Measurements from ENCODE around the gene SGO2.
"Not testable (repeated sequence)": the region's sequence is repeated elsewhere in the genome, so short reads cannot be mapped to it uniquely, and the experiment has no call there.

The SGO2 gene

DNA sequence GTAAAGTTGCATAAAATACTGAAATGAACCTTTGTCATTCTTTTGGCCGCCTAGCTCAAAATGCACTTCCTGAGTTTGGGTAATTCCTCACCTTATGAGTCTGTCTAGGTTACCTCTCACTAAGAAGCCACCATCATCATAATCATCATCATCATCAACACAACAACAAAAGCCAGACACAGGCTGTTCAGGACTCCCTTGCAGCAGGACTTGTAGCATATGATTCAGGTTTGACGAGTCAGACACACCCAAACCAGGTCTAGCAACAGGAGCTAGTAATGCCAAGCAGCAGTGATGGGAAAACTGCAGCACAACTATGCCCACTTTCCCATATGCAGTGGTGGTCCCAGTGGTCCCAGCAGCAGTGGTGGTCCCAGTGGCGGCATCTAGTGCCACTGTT, 2.8 kb upstream of the SGO2 start:
- DNase-seq, result no peak

DNA sequence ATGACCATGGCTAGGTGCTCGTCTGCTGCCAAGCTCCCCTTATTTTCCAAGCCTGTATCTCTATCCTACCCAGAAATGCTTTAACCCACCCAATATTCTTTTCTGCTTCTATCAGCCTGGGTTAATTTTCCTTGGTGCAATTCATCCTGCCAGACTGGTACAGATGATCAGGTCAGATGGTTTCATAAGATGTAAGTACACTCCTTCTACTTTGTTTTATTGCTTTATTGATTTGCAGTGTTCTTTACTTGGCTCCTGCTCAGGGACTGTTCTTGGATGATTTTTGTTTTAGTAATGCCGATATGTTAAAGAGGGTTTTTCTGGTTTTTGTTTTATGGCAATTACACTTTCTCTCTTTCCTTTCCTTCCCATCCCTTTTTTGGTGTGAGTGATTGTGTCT, 2.4 kb upstream of the SGO2 start:
- DNase-seq, result no peak

DNA sequence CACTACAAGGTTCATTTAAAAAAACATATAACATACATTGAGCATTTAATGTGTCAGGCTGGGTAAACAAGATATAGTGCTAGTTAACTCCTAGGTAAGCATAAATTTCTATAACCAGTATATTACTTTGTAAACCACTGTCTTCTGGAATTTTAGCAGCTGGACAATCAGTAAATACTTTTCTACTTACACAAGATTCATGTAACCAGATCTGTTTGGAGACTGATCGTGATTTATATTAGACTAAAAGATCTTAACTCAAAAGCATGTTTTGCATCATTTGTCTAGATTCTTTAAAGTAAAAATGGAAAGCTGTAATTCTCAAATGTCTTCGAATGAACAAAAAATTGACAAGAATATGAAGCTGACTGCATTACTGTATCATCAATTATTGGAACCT, 941 bp upstream of the SGO2 start:
- no peak for DNase-seq

DNA sequence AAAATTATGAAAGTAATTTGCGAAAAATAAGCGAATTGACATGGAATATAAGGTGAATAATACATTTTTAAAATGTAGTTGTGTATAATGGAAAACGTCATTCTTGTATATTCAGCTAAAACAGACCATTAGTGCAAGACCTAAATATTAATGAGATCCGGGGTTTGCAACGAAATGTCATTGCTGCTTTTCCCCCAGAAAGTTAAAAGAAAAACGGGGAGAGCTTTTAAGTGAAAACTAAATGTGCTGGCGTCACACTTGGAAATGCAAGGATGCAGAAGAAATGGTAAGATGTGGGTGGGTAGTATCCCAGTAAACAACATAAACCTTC, 491 bp upstream of the SGO2 start:
- no peak for DNase-seq

DNA sequence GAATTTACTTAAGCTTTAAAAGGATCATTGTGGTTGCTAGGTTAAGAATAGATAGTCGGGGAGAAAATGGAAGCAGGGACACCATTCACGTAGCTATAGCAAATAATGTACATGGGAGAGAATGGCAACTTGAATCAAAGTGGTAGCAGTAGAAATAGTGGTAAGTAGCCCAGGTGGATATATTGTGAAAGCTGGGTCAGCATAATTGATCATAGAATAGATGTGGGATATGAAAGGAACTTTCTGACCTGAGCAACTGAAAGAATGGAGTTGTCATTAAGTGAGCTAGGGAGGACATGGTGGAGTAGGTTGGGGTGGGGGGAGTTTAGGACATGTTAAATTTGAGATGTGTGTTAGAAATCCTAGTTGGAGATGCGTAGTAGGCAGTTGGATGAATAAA, 2.2 kb downstream of the SGO2 start:
- no peak for DNase-seq

DNA sequence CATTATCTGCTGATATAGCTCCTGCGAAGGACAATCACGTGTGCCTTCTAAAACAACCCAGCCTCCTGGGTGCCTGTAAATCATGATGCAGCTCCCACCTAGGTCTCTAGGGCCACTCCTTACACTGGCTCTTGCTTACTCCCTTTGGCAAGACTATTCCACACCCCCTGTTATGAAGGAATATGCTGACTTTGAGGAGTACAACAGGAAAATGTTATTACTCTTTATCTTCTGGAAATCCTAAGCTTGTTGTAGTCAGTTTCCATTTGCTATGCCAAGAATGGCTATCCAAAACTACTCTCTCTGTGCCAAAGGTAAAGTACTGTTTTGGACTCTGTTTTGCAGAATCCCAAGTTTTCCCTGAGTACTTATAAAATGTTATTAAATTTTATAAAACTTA, 7.7 kb downstream of the SGO2 start:
- DNase-seq, result no peak

DNA sequence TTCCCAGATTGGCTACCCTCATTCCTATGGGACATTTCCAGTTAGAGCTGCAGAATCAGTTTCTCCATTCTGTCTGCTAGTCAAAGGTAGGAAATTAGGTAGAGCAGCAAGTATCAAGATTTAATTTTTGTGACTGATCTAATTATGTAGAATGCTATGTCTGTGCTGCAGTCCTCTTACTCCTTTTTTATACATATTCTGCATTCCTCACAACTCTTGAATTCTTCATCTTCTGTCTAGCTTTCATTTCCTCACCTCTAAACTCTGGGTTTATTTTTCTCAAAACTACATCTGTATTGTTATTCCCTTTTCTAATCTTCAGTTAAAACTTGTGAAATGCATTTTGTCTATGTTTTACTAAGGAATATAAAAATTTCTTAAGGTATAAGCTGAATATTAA, 8.6 kb downstream of the SGO2 start:
- DNase-seq, result no peak

DNA sequence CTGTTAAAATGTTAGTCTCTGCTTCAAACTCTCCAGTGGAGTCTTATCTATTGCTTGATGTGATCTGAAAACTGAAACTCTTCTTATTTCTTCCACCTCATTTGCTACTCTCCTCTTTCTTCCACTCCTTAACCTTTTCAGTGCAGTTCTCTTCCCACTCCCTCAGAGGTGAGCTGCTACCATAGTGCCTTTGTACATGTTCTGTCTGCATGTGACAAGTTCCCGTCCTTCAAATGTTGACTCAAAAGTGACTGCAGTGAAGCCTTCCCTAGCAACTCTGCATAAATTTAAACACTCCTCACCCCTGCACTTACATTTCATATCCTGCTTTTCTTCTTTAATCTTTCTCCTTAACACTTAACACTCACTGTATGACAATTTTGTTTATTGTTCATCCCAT, 12.1 kb downstream of the SGO2 start:
- no peak for DNase-seq

DNA sequence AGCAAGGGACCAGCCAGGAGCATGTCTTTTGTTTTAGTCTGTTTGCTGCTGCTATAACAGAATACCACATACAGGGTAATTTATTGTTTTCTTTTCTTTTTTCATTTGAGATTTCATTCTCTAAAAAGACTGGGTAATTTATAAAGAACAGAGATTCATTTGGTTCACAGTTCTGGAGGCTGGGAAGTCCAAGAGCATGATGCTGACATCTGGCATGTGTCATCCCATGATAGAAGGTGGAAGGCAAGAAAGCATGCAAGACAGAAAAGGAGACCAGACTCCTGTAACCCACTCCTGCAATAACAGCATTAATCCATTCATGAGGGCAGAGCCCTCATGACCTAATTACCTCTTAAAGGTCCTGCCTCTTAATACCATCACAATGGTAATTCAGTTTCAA, 14.8 kb downstream of the SGO2 start:
- no peak for DNase-seq

DNA sequence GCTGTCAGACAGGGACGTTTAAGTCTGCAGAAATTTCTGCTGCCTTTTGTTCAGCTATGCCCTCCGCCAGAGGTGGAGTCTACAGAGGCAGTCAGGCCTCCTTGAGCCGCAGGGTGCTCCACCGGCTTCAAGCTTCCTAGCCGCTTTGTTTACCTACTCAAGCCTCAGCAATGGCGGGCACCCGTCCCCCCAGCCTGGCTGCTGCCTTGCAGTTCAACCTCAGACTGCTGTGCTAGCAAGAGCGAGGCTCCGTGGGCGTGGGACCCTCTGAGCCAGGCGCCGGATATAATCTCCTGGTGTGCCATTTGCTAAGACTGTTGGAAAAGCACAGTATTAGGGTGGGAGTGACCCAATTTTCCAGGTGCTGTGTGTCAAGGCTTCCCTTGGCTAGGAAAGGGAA, 40.6 kb downstream of the SGO2 start:
- DNase-seq, result not testable (repeated sequence)

DNA sequence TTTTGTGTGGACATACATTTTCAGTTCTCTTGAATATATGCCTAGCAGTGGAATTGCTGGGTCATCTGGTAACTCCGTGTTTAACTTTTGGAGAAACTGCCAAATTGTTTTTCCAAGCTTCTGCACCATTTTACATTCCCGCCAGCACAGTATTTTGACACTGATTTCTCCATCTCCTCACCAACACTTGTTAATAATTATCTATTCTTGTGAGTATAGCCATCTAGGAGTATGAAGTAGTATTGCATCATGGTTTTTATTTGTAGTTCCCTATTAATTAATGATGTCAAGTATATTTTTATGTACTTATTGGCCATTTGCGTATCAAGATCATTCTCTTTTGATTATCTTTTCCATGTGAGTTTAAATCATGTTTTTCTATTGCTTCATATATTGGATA, 41.9 kb downstream of the SGO2 start:
- no peak for DNase-seq

DNA sequence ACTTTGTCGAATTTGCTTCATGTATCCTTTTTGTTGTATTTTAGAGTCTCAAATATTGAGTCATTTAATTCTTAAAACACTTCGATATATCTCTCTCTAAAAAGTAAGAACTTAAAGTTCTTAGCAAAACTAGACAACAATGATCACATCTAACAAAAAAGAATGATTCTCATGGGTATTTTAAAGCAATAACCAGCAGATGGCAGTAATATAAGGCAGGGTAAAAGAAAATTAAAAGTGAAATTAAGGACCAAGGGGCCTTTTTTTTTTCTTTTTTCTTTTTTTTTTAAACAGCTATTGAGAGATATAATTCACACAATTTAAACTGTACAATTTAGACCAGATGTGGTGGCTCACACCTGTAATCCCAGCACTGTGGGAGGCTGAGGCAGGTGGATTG, 50.0 kb downstream of the SGO2 start:
- DNase-seq, result no peak

DNA sequence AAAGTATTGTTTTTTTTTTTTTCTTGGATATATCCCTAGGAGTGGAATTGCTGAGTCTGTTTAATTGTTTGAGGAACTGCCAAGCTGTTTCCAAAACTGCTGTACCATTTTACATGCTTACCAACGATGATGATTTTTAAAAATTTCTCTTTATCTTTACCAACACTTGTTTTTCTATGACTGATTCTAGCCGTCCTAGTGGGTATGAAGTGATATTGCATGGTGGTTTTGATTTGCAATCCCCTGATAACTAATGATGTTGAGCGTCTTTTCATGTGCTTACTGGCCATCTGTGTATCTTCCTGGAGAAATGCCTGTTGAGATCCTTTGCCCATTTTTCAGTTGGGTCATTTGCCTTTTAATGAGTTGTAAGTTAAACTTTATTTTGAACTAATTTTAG, 51.0 kb downstream of the SGO2 start:
- DNase-seq, result no peak

DNA sequence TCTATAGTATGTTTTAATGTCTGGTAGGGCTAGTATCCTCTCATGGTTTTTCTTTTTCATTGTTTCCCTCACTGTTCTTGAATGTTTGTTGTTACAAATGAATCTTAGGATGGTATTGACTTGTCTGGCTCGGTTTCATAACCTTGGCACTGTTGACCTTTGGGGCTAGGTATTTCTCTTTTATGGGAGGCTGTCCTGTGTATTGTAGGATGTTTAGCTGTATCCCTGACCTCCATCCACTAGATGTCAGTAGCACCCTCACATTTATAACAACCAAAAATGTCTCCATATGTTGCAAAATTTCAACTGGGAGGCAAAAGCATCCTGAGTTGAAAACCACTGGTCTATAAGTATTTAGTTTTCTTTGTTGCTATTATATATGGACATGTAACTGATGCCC, 52.8 kb downstream of the SGO2 start:
- DNase-seq, result no peak

DNA sequence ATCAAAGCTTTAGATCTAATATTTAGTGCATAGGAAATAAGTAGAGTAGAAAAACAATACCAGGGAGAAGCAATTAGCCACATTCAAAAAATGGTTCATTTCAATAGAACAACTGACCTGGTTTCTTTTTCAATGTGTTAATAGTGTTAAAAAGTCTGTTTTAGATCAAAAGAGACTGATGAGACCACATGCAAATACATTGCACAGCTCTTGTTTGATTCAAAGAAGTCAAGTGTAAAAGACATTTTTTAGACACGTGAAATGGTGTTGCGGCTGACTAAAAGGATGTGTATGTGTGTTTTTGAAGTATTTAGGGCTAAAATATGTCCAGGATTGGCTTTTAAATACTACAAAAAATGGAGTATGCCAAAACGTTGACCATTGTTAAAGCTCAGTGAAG, 58.6 kb downstream of the SGO2 start:
- no peak for DNase-seq

DNA sequence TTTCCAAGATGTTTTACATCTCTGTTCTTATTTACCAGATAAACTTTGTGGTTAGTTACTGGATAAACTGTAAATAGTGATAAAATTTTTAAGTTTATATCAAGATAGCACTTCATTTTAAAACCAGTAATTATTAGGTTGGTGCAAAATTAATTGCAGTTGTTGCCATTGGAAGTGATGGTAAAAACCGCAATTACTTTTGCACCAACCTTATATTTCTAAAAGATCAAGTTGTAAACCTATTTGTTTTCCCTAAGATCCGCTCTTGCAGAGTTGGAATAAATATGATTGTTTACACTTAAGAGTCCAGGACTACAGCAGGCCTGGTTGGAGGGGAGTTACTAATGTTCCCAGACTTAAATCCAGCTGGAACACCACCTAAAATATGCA, 59.3 kb downstream of the SGO2 start:
- DNase-seq, result no peak

DNA sequence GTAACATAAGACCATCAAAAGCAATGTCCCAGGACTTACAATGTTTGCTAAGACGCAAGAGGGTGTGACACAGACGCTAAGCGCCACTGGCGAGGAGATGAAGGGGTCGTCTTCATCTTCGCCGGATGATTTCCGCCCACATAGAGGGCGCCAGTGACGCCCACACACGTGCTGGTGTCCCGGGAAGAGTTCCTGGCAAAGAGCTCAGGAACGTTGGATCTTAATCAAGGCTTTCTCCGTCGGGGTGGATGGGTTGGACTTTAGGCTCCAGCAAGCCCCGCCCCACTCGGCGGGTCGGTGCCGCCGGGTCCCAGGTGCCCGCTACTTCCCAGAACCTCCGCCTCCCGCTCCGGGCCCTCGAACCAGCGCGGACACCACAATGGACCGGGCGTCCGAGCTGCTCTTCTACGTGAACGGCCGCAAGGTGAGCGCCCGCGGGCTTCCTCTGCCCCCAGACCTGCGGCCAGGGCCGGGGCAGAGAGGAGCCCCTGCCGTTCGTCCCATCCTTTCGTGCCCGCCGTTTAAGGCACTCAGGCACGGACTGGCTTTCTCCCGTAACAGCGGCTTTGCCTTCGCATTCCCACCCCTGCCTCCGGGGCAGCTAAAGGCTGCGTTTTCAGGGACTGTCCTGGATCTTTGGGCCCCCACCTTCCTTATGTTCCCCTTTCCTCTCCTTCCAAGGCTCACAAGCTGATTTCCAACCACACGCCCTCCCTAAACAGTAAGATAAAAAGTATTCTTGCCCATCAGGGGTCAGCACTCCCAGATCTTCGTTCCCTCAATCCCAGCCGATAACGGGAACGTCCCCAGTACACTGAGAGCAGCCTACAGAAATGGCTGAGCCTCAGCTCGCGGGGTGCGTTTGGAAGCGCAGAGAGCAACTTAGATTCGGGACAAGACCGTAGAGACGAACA, 60.0 kb downstream of the SGO2 start, which contains the start of gene AOX1:
Gene AOX1 (plus strand): TSS at position 285 of the 914 bp plus-strand sequence. CDS start 95 bp downstream, at position 380.
- peak; percentile 30 for DNase-seq

DNA sequence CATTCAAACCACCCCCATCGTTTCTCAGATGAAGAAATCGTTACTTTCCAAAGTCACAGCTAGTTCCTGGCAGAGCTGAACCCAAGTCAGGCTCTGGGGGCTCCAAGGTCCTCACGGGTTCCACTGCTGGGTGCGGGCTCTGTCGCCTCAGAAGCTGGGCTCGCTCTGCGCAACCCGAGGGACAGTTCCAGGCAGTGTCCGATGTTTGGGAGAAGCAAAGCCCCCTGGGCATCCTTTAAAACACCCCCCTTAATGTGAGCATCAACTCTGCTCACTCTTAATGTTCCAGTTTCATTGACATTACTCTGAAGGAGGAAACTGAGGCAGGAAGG, 60.6 kb downstream of the SGO2 start:
- DNase-seq, result no peak

DNA sequence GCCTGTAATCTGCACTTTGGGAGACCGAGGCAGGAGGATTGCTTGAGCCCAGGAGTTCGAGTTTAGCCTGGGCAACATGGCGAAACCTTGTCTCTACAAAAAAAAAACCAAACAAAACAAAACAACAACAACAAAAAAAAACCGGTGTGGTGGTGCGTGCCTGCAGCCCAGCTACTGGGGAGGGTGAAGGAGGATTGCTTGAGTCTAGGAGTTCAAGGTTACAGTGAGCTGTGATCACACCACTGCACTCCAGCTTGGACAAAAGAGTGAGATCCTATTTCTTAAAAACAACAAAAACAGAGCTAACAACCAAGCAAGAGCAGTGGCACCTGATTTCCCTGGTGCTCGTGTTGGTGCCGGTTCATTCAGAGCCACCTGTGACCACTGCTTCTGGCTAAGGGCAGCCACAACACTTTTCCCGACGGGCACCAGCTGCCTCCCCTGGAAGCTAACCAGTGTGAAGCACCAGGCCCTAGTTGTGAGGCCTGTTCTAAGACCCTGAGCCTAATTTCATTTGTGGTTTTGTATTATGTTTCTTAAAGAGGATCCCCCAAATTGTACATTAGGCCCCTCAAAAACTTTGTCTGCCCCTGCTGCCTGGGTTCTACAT, 61.1 kb downstream of the SGO2 start:
- DNase-seq, result no peak

DNA sequence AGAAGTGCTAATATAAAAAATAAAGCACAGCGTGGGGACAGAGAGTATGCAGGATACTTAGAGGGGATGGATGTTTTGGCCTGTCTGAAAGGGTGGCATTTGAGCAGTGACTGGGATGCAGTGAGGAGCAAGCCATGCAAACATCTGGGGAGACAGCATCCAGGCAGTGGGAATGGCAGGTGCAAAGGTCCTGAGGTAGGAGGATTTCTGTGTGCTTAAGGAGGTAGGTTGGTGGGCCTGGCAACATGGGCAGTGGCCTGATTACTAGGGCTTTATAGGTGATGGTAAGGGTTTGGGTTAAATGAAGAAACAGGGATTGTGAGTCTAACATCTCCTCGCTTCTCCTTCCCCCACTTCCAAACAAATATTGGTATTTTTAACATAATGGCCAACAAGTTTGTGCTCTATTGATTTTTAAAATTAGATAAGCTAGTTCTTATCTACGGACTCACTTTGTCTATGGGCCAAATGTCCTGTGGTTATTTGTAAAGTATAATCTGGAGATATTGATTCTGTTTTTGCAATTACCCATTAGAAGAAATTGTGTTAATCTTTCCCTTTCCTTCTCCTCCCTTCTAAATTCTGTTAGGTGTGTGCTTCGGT, 62.2 kb downstream of the SGO2 start:
- DNase-seq, result no peak

DNA sequence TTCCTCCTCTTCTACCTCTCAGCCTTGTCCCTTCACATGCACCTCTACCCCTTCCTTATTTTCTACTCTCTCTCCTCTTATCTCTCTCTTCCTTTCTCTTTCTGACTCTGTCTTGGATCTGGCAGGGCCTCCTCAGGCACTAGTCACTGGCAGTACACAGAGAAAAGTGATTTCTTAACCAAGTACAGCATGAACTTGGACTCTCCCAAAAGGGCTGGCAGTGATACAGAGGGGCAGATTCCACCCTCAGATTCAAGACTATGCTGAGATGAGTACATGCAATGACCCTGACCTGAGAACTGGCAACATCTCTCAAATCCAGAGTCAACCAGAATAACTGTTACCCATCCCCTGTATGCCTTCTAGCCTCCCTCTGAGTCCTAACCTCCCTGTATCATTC, 64.1 kb downstream of the SGO2 start:
- no peak for DNase-seq

DNA sequence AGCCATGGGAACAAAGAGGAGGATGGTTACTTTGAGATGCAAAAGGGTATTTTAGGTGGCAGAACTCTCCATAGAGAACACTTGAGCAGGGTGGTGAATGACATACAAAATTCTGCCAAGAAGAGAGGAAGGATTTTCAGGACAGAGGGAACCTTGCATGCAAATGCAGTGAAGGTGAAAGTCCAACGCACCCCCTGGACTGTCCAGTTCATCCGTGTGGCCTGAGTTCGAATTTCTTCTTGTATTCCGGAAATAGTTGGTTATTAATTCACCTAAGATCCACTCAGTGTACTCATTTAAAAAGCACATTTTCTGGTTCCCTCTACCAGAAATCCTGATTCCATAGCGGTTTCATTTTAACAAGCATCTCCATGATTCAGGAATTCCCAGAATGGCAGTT, 65.3 kb downstream of the SGO2 start:
- DNase-seq, result no peak

DNA sequence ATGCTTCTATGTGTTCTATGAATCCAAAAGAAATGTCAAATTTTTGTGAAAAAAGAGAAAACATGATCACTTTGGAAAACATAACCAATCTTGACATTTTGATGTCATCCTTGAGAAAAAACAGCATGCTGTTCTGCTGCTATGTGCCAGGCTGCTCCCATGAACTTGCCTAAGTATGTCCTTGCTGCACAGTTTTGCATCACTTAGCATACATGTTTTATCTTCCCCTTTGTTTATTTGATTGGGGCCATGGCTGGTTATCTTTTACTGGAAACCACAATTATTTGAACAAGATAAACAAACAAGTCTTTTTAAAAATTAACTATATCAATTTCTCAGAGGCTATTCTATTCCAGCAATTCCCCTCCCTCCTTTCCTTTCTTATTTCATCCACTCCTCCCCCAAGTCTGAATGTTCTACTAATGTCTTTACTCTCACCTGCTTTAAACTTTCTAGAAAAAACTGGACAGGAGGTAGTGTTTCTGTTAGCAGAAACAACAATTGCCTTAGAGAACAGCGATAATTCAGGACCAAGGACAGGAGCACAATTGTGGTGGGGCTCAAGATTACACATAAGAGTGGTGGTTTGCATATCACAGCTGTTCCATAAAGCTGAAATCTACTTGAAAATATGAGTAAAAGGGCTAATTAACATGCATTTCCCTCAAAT, 66.5 kb downstream of the SGO2 start:
- DNase-seq, result no peak

DNA sequence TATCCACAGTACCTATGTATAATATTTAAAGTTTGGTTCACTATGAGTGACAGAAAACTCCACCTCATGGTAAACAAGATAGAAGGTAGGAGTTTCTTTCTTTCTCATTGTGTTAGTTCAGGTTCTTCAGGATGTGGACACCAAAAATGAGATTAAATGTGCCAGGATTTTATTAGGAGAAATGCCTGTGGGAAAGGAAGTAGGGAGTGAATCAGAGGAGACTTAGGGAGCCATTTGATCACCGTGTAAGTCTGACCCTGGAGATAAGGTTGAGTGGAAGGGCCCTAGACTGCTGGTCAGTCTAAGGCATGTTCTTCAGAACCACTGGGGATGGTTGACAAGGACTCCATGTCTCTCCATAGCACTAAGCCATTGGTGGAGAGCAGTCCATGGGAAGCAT, 67.9 kb downstream of the SGO2 start:
- no peak for DNase-seq
